Hepatocyte (in vitro differentiated cells): Measurements from ENCODE around the gene HHATL. TPM values are rescaled to one million over a fixed set of nuclear protein-coding genes. Genes with fewer than 3 reads are reported as not detected.

Source experiments
- DNase-seq: peaks from one replicate; pipeline ENCODE4 v3.0.0-alpha.2; 2016; ENCODE audit warnings: low spot score
- H2AFZ ChIP-seq: fragments of 200-600 bp; sonication (generic); 2 replicates; pipeline ENCODE4 v1.6.0; 2016; ENCODE audit warnings: antibody characterized with exemption, mild to moderate bottlenecking
- H3K27ac ChIP-seq: fragments of 200-600 bp; sonication (generic); 2 replicates; pipeline ENCODE4 v1.5.1; 2016; ENCODE audit warnings: mild to moderate bottlenecking
- H3K27me3 ChIP-seq: fragments of 200-600 bp; sonication (generic); 2 replicates; pipeline ENCODE4 v1.6.1; 2016
- H3K36me3 ChIP-seq: fragments of 200-600 bp; sonication (generic); replicated peaks from 2 replicates; pipeline ENCODE4 v1.5.1; 2016; ENCODE audit warnings: low read depth; ENCODE audit not compliant: insufficient read depth
- H3K4me1 ChIP-seq: fragments of 200-600 bp; sonication (generic); 2 replicates; pipeline ENCODE4 v1.5.1; 2016; ENCODE audit warnings: mild to moderate bottlenecking, moderate library complexity; ENCODE audit not compliant: insufficient read depth
- H3K4me2 ChIP-seq: fragments of 200-600 bp; sonication (generic); 2 replicates; pipeline ENCODE4 v1.6.0; 2016
- H3K4me3 ChIP-seq: fragments of 200-600 bp; sonication (generic); 2 replicates; pipeline ENCODE4 v1.5.1; 2016; ENCODE audit warnings: mild to moderate bottlenecking
- H3K79me2 ChIP-seq: fragments of 200-600 bp; sonication (generic); 2 replicates; pipeline ENCODE4 v1.6.0; 2017; ENCODE audit warnings: mild to moderate bottlenecking
- H3K9me2 ChIP-seq: fragments of 200-600 bp; sonication (generic); replicated peaks from 2 replicates; pipeline ENCODE4 v1.6.0; 2017; ENCODE audit warnings: mild to moderate bottlenecking; ENCODE audit not compliant: insufficient read depth
- H3K9me3 ChIP-seq: fragments of 200-600 bp; sonication (generic); 2 replicates; pipeline ENCODE4 v1.5.1; 2016; ENCODE audit warnings: low read depth, mild to moderate bottlenecking
- H4K20me1 ChIP-seq: fragments of 200-600 bp; sonication (generic); 2 replicates; pipeline ENCODE4 v1.6.0; 2016; ENCODE audit warnings: mild to moderate bottlenecking; ENCODE audit not compliant: insufficient read depth, poor library complexity, severe bottlenecking
- CTCF ChIP-seq: fragments of 200-600 bp; sonication (generic); IDR thresholded peaks from 2 replicates; pipeline ENCODE4 v1.5.1; 2016; ENCODE audit warnings: antibody characterized with exemption, mild to moderate bottlenecking; ENCODE audit not compliant: poor library complexity
- EZH2 ChIP-seq: fragments of 200-600 bp; sonication (generic); IDR thresholded peaks from 2 replicates; pipeline ENCODE4 v1.6.1; 2016; ENCODE audit warnings: antibody characterized with exemption, mild to moderate bottlenecking, borderline replicate concordance
- EZH2phosphoT487 ChIP-seq: fragments of 200-600 bp; sonication (generic); IDR thresholded peaks from one replicate; pipeline ENCODE4 v1.6.1; 2018; ENCODE audit warnings: antibody characterized with exemption, mild to moderate bottlenecking, low read depth, moderate library complexity; ENCODE audit not compliant: unreplicated experiment, severe bottlenecking
- WGBS: methylation state at CpG from one replicate; pipeline ENCODE4 v1.1.6; 2016; ENCODE audit warnings: low lambda C conversion rate; ENCODE audit errors: missing lambda C conversion rate; 5-methylcytosine and 5-hydroxymethylcytosine counted together
- polyA plus RNA-seq: library from polyadenylated mRNA; unstranded; fragments of >200 nt; fragmentation: Nextera tagmentation; extraction: Ambion mirVana; gene quantifications from 2 replicates; pipeline ENCODE4 v1.2.1, GENCODE V29; 2016
- total RNA-seq: library from RNA; depleted of rRNA; stranded (reverse); fragments of >200 nt; gene quantifications from 2 replicates; pipeline ENCODE4 v1.2.3, GENCODE V29; 2014

Gene HHATL
- total and polyA plus RNA-seq, 2 experiments from 2014 or later, result not detected

GRCh38 chr3:42678447-42678846, 24.2 kb downstream of the HHATL start:
- no peaks in the 10 kb centered on the region for H3K9me3 ChIP-seq
- H3K36me3 ChIP-seq, result no peaks in the 10 kb centered on the region
- no peaks in the 10 kb centered on the region for H4K20me1 ChIP-seq
- H3K79me2 ChIP-seq, result no peaks in the 10 kb centered on the region
- no peaks in the 10 kb centered on the region for H3K27me3 ChIP-seq
- H3K4me3 ChIP-seq, result no peak overlapping the region
- H3K4me2 ChIP-seq, result no peak overlapping the region
- WGBS, result 79% methylated on average over 2 of the region's 2 CpGs
- no peak for DNase-seq
- H3K9me2 ChIP-seq, result no peaks in the 10 kb centered on the region
- TF ChIP-seq CTCF, result no peak
- no peaks in the 10 kb centered on the region for H3K4me1 ChIP-seq
- no peak overlapping the region for H2AFZ ChIP-seq
- no peak overlapping the region for H3K27ac ChIP-seq

GRCh38 chr3:42675909-42676308, 26.7 kb downstream of the HHATL start:
- Histone ChIP-seq H3K4me2 (no peak overlapping the region), H3K36me3 (no peaks in the 10 kb centered on the region), H3K27me3 (no peaks in the 10 kb centered on the region), H3K79me2 (no peaks in the 10 kb centered on the region), H2AFZ (no peak overlapping the region), H3K4me1 (no peaks in the 10 kb centered on the region), H3K27ac (no peak overlapping the region), H3K9me3 (no peaks in the 10 kb centered on the region), H3K9me2 (no peaks in the 10 kb centered on the region), H3K4me3 (no peak overlapping the region), H4K20me1 (no peaks in the 10 kb centered on the region)
- TF ChIP-seq EZH2phosphoT487, result no peak
- no peak for DNase-seq
- WGBS, result 86% methylated on average over 2 of the region's 2 CpGs

GRCh38 chr3:42674146-42674545, 28.5 kb downstream of the HHATL start:
- Histone ChIP-seq H3K4me2 (no peak overlapping the region), H3K27me3 (no peaks in the 10 kb centered on the region), H3K4me3 (no peak overlapping the region), H3K9me2 (no peaks in the 10 kb centered on the region), H3K9me3 (no peaks in the 10 kb centered on the region), H4K20me1 (no peaks in the 10 kb centered on the region), H2AFZ (no peak overlapping the region), H3K4me1 (no peaks in the 10 kb centered on the region), H3K27ac (no peak overlapping the region), H3K79me2 (no peaks in the 10 kb centered on the region), H3K36me3 (no peaks in the 10 kb centered on the region)
- WGBS, result 79% methylated on average over 3 of the region's 3 CpGs
- TF ChIP-seq CTCF (no peak), EZH2 (no peak), EZH2phosphoT487 (no peak)
- DNase-seq, result no peak

- TF ChIP-seq EZH2 (no peak), EZH2phosphoT487 (no peak), CTCF (no peak)
- Histone ChIP-seq H4K20me1 (no peaks in the 10 kb centered on the region), H2AFZ (no peak overlapping the region), H3K27me3 (no peaks in the 10 kb centered on the region), H3K4me1 (no peaks in the 10 kb centered on the region), H3K36me3 (no peaks in the 10 kb centered on the region), H3K9me2 (no peaks in the 10 kb centered on the region), H3K79me2 (no peaks in the 10 kb centered on the region), H3K4me2 (no peak overlapping the region), H3K9me3 (no peaks in the 10 kb centered on the region), H3K27ac (no peak overlapping the region), H3K4me3 (no peak overlapping the region)
- no peak for DNase-seq
Measured at GRCh38 chr3:42673082-42673481, 29.5 kb downstream of the HHATL start.
